Measurements from ENCODE around the gene SYTL3. TPM values are rescaled to one million over a fixed set of nuclear protein-coding genes. Genes with fewer than 3 reads are reported as not detected.

SYTL3 gene
- total RNA-seq, 2 donors from 2014 or later: 4.2 to 5.6 TPM

GRCh38 chr6:158771399-158772152, 121.7 kb downstream of the SYTL3 start:
- H3K9me3 ChIP-seq: no peaks in the 10 kb centered on the region
- no peak for DNase-seq (ENCODE audit: low spot score)
- H3K4me1 ChIP-seq: peaks cover 0 to 50% of the 10 kb centered on the region in 2 donors
- TF ChIP-seq CTCF (IDR thresholded peaks at IDR 0.05): no peak
- H3K4me3 ChIP-seq: no peak overlapping the region
- peak overlapping the region; percentile 61 to 70 for H3K27ac ChIP-seq
- H3K36me3 ChIP-seq: peaks cover 86% of the 10 kb centered on the region
- no peaks in the 10 kb centered on the region for H3K27me3 ChIP-seq

- no peaks in the 10 kb centered on the region for H3K27me3 ChIP-seq
- H3K4me3 ChIP-seq: no peak overlapping the region
- no peak for TF ChIP-seq CTCF (IDR thresholded peaks at IDR 0.05)
- peak overlapping the region; percentile 52 to 61 for H3K27ac ChIP-seq
- no peak for DNase-seq (ENCODE audit: low spot score)
- H3K4me1 ChIP-seq: peaks cover 0 to 48% of the 10 kb centered on the region in 2 donors
- H3K36me3 ChIP-seq: peaks cover 84% of the 10 kb centered on the region
- H3K9me3 ChIP-seq: no peaks in the 10 kb centered on the region
Observed at GRCh38 chr6:158772172-158772571, 122.3 kb downstream of the SYTL3 start.

- Histone ChIP-seq H3K4me1 (peaks cover 0 to 45% of the 10 kb centered on the region in 2 donors), H3K27ac (peak overlapping the region; percentile 52 to 61), H3K27me3 (no peaks in the 10 kb centered on the region), H3K4me3 (no peak overlapping the region), H3K36me3 (peaks cover 81% of the 10 kb centered on the region), H3K9me3 (no peaks in the 10 kb centered on the region)
- DNase-seq (ENCODE audit: low spot score): no peak
- no peak for TF ChIP-seq CTCF (IDR thresholded peaks at IDR 0.05)
Observed at GRCh38 chr6:158772851-158773371, 123.1 kb downstream of the SYTL3 start.

- H3K9me3 ChIP-seq: no peaks in the 10 kb centered on the region
- H3K27me3 ChIP-seq: no peaks in the 10 kb centered on the region
- peak overlapping the region in 1 of 2 donors; percentile 61 for H3K27ac ChIP-seq
- H3K36me3 ChIP-seq: peaks cover 78% of the 10 kb centered on the region
- no peak for DNase-seq (ENCODE audit: low spot score)
- H3K4me1 ChIP-seq: peaks cover 0 to 36% of the 10 kb centered on the region in 2 donors
- H3K4me3 ChIP-seq: no peak overlapping the region
- no peak for TF ChIP-seq CTCF (IDR thresholded peaks at IDR 0.05)
Observed at GRCh38 chr6:158773581-158774449, 124.0 kb downstream of the SYTL3 start.

GRCh38 chr6:158774717-158775449, 125.0 kb downstream of the SYTL3 start:
- Histone ChIP-seq H3K36me3 (peaks cover 72% of the 10 kb centered on the region), H3K4me1 (peaks cover 0 to 25% of the 10 kb centered on the region in 2 donors), H3K27me3 (no peaks in the 10 kb centered on the region), H3K27ac (no peak overlapping the region), H3K9me3 (no peaks in the 10 kb centered on the region), H3K4me3 (no peak overlapping the region)
- TF ChIP-seq CTCF (IDR thresholded peaks at IDR 0.05): no peak
- DNase-seq (ENCODE audit: low spot score): no peak
